GM12873 (cell line): ENCODE data around the gene RGS10.

Source experiments
- CTCF ChIP-seq: IDR thresholded peaks from 2 replicates; pipeline ENCODE4 v1.5.1; 2012; ENCODE audit warnings: low read depth, mild to moderate bottlenecking, moderate library complexity, low read length, control low read depth; ENCODE audit not compliant: insufficient read depth; ENCODE audit errors: missing control alignments

Gene RGS10

GRCh38 chr10:119514819-119515218, 27.7 kb downstream of the RGS10 start:
- no peak for TF ChIP-seq CTCF

GRCh38 chr10:119511828-119512515, 30.5 kb downstream of the RGS10 start:
- TF ChIP-seq CTCF = no peak

GRCh38 chr10:119509909-119510451, 32.5 kb downstream of the RGS10 start:
- no peak for TF ChIP-seq CTCF

GRCh38 chr10:119507115-119507514, 35.4 kb downstream of the RGS10 start:
- no peak for TF ChIP-seq CTCF

- no peak for TF ChIP-seq CTCF
Observed at GRCh38 chr10:119505588-119506315, 36.8 kb downstream of the RGS10 start.

- TF ChIP-seq CTCF = no peak
Observed at GRCh38 chr10:119505131-119505551, 37.4 kb downstream of the RGS10 start.

GRCh38 chr10:119504651-119505050, 37.9 kb downstream of the RGS10 start:
- no peak for TF ChIP-seq CTCF
